ENCODE results near the gene ADAMTS10.

Gene ADAMTS10

DNA sequence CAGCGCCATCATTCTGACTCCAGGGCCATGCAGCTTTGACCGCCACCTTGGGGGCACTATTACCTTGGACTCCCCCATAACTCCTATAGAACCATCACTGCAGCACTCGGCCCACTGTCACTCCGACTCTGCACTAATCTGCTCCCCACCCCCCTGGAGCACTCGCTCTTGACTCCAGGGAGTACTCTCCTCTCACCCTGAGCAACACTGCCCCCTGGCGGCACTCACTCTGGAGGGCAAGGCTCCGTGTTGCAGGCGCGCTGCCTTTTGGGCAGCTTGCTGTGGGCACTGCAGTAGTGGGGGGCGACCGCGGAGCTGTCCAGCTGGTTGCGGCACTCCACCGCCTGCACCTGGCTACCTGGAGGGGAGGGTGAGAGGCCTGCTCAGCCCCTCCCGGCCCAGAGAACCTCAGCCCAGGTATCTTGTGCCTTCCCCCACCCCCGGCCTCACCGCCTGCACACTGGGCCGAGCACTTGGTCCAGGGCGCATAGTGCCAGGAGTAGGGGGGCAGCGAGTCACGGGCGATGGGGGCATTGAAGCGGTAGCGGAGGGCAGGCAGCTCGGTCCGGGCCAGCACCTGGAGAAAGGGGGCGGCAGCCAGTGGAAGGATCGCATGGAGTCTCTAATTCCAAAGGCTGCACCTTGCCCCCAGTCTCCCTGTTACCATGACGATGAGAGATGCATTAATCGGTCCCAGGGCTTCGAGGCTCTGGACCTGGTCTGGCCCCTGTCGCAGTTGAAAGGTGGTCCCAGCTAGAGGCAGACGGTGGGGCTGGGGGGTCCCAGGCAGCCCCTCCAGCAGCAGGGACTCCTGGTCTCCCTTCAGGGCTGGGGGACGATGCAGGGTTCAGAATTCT lies 24.4 kb downstream of the ADAMTS10 start:
- WGBS, 2 donors (ENCODE audit: extremely low coverage in 2 of 2, insufficient read length in 2 of 2, insufficient replicate concordance in 1 of 2): no CpG with 5 or more reads among the region's 34 CpGs

DNA sequence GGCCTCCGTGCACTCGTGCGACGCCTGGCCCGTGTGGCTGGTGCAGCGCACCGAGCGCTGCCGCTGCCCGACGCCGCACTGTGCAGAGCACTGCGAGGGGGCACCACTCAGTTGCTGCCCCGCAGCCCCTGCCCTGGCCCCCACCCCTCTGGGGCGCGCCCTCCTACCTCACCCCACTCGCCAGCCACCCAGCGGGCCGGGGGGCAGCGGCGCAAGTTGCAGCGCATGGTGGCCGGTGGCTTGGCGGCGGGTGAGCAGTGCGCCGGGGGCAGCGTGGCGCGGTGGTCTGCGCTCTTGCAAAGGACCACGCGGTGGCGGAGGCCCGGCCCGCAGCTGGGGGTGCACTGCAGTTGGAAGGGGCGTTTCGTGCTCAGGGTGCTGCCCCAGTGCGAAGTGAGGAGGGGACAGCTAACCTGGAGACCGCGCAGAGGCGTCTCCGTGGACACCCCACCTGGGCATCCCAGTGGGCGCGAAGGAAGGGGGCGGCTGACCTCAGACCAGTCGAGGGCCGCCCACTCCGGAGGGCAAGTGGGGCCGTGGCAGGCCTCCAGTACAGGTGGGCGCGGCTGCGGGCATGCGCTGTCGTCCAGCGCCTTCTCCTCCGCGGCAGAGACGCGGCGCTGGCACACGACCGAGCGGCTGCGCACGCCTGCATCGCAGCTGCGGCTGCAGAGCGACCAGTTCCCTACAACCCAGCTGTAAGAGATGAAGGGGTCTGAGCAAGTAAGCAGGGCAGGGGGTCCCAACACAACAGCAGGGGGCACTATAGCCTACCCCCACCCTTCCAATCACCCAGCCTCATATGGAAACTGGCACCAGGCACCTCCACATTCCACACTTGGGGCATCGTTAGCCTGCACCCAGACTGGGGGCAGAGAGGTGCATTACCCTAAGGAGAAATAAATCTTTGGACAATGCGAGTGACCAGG lies 25.3 kb downstream of the ADAMTS10 start:
- Histone ChIP-seq H3K4me2 (ENCODE audit: insufficient read depth, low read length, poor library complexity, severe bottlenecking) (no peak overlapping the region), H3K14ac (ENCODE audit: low read length) (peak overlapping the region; percentile 56)
- WGBS, 2 donors (ENCODE audit: extremely low coverage in 2 of 2, insufficient read length in 2 of 2, insufficient replicate concordance in 1 of 2): no CpG with 5 or more reads among the region's 71 CpGs

More for the DNA sequence above, 24.4 kb downstream of the ADAMTS10 start:
- Histone ChIP-seq H2BK5ac (ENCODE audit: low read length) (peak overlapping the region; percentile 66), H2BK120ac (ENCODE audit: low read depth, low read length) (peak overlapping the region; percentile 41), H2AK5ac (ENCODE audit: low read depth, low read length) (peak overlapping the region; percentile 97), H3K27ac (replicated peaks; ENCODE audit: low read length) (no peak overlapping the region), H3K79me1 (ENCODE audit: low read depth, low read length) (peaks cover 2% of the 10 kb centered on the region), H3K36me3 (replicated peaks in 1 of 2; ENCODE audit: control insufficient read depth in 2 of 2, insufficient read depth in 2 of 2, low read length in 2 of 2) (peaks cover 0 to 7% of the 10 kb centered on the region in 2 donors), H4K8ac (ENCODE audit: low read depth, low read length) (peak overlapping the region; percentile 43), H3K18ac (ENCODE audit: low read length) (peak overlapping the region; percentile 76), H2BK12ac (ENCODE audit: low read length) (peak overlapping the region; percentile 58), H4K91ac (ENCODE audit: low read depth, low read length, poor library complexity) (no peak overlapping the region), H3K14ac (ENCODE audit: low read length) (peak overlapping the region; percentile 56), H3K27me3 (ENCODE audit: control insufficient read depth in 3 of 3, insufficient read depth in 3 of 3, low read depth in 1 of 3, low read length in 3 of 3) (peaks cover 0 to 3% (median 0%) of the 10 kb centered on the region in 3 experiments), H3K4me3 (ENCODE audit: low read length in 2 of 2) (no peak overlapping the region), H2BK15ac (ENCODE audit: low read length) (peak overlapping the region; percentile 81), H2AFZ (ENCODE audit: low read length) (no peak overlapping the region), H3K4me2 (ENCODE audit: insufficient read depth, low read length, poor library complexity, severe bottlenecking) (no peak overlapping the region), H3K9ac (ENCODE audit: low read depth, low read length, poor library complexity) (no peak overlapping the region), H3K4ac (ENCODE audit: low read length) (peak overlapping the region; percentile 84), H3K9me3 (replicated peaks in 1 of 2; ENCODE audit: control insufficient read depth in 2 of 2, insufficient read depth in 1 of 2, low read depth in 1 of 2, low read length in 2 of 2) (no peaks in the 10 kb centered on the region), H3K23ac (ENCODE audit: low read depth, low read length, poor library complexity) (peak overlapping the region; percentile 73), H3K4me1 (ENCODE audit: control insufficient read depth in 2 of 2, insufficient read depth in 1 of 2, low read depth in 1 of 2, low read length in 2 of 2) (no peaks in the 10 kb centered on the region)
- peak; percentile 58 for DNase-seq (ENCODE audit: low spot score)

DNA sequence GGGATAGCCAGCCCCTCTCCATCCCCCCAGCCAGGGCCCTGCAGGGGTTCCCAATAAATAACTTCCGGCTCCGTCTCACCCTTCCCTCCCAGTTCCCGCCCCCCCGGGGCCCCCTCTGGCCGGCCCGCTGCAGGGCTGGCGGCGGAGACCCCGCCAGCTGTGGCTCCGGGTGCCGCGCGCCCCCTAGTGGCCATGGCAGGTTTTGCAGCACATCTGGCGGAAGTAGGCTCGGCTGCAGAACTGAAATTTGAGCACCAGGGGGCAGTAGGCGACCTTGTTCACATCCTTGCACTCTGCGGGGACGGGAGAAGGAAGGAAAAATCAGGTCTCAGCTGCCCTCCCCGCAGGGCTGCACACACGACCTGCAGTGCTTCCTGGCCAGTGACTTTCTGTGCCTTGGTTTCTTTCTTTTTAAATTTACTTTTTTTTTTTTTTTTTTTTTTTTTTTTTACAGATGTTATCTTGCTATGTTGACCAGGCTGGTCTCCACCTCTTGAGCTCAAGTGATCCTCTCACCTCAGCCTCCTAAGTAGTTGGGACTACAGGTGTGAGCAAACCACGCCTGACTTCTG lies 29.7 kb downstream of the ADAMTS10 start:
- Histone ChIP-seq H3K9ac (ENCODE audit: low read depth, low read length, poor library complexity) (no peak overlapping the region), H3K4me2 (ENCODE audit: insufficient read depth, low read length, poor library complexity, severe bottlenecking) (peak overlapping the region; percentile 18), H3K9me3 (replicated peaks in 1 of 2; ENCODE audit: control insufficient read depth in 2 of 2, insufficient read depth in 1 of 2, low read depth in 1 of 2, low read length in 2 of 2) (no peaks in the 10 kb centered on the region), H2AFZ (ENCODE audit: low read length) (peak overlapping the region; percentile 45), H2BK12ac (ENCODE audit: low read length) (no peak overlapping the region), H3K79me1 (ENCODE audit: low read depth, low read length) (peaks cover 2% of the 10 kb centered on the region), H2AK5ac (ENCODE audit: low read depth, low read length) (peak overlapping the region; percentile 74), H3K23ac (ENCODE audit: low read depth, low read length, poor library complexity) (no peak overlapping the region), H3K14ac (ENCODE audit: low read length) (no peak overlapping the region), H2BK15ac (ENCODE audit: low read length) (no peak overlapping the region), H4K8ac (ENCODE audit: low read depth, low read length) (no peak overlapping the region), H3K4ac (ENCODE audit: low read length) (no peak overlapping the region), H3K36me3 (replicated peaks in 1 of 2; ENCODE audit: control insufficient read depth in 2 of 2, insufficient read depth in 2 of 2, low read length in 2 of 2) (peaks cover 0 to 6% of the 10 kb centered on the region in 2 donors), H3K4me3 (ENCODE audit: low read length in 2 of 2) (no peak overlapping the region), H3K18ac (ENCODE audit: low read length) (peak overlapping the region; percentile 71), H2BK120ac (ENCODE audit: low read depth, low read length) (no peak overlapping the region), H3K27me3 (ENCODE audit: control insufficient read depth in 3 of 3, insufficient read depth in 3 of 3, low read depth in 1 of 3, low read length in 3 of 3) (peaks cover 0 to 7% (median 3%) of the 10 kb centered on the region in 3 experiments), H3K27ac (replicated peaks; ENCODE audit: low read length) (no peak overlapping the region), H4K91ac (ENCODE audit: low read depth, low read length, poor library complexity) (no peak overlapping the region), H2BK5ac (ENCODE audit: low read length) (no peak overlapping the region), H3K4me1 (ENCODE audit: control insufficient read depth in 2 of 2, insufficient read depth in 1 of 2, low read depth in 1 of 2, low read length in 2 of 2) (peaks cover 0 to 1% of the 10 kb centered on the region in 2 donors)
- DNase-seq (ENCODE audit: low spot score): peak; percentile 86
- WGBS, 2 donors (ENCODE audit: extremely low coverage in 2 of 2, insufficient read length in 2 of 2, insufficient replicate concordance in 1 of 2): no CpG with 5 or more reads among the region's 21 CpGs

More for the DNA sequence above, 25.3 kb downstream of the ADAMTS10 start:
- no peaks in the 10 kb centered on the region for H3K27me3 ChIP-seq (ENCODE audit: control insufficient read depth in 3 of 3, insufficient read depth in 3 of 3, low read depth in 1 of 3, low read length in 3 of 3)
- peaks cover 0 to 7% of the 10 kb centered on the region in 2 donors for H3K36me3 ChIP-seq (replicated peaks in 1 of 2; ENCODE audit: control insufficient read depth in 2 of 2, insufficient read depth in 2 of 2, low read length in 2 of 2)
- H2AFZ ChIP-seq (ENCODE audit: low read length): no peak overlapping the region
- H2BK5ac ChIP-seq (ENCODE audit: low read length): no peak overlapping the region
- H3K79me1 ChIP-seq (ENCODE audit: low read depth, low read length): peaks cover 2% of the 10 kb centered on the region
- H3K4ac ChIP-seq (ENCODE audit: low read length): no peak overlapping the region
- H2BK12ac ChIP-seq (ENCODE audit: low read length): no peak overlapping the region
- H3K9ac ChIP-seq (ENCODE audit: low read depth, low read length, poor library complexity): no peak overlapping the region
- peak overlapping the region; percentile 41 for H2BK120ac ChIP-seq (ENCODE audit: low read depth, low read length)
- peak overlapping the region; percentile 46 for H2AK5ac ChIP-seq (ENCODE audit: low read depth, low read length)
- no peak overlapping the region for H4K8ac ChIP-seq (ENCODE audit: low read depth, low read length)
- H3K4me3 ChIP-seq (ENCODE audit: low read length in 2 of 2): peak overlapping the region in 1 of 2 donors; percentile 34
- peak overlapping the region; percentile 48 for H3K18ac ChIP-seq (ENCODE audit: low read length)
- H3K4me1 ChIP-seq (ENCODE audit: control insufficient read depth in 2 of 2, insufficient read depth in 1 of 2, low read depth in 1 of 2, low read length in 2 of 2): no peaks in the 10 kb centered on the region
- H2BK15ac ChIP-seq (ENCODE audit: low read length): peak overlapping the region; percentile 49
- H3K9me3 ChIP-seq (replicated peaks in 1 of 2; ENCODE audit: control insufficient read depth in 2 of 2, insufficient read depth in 1 of 2, low read depth in 1 of 2, low read length in 2 of 2): no peaks in the 10 kb centered on the region
- no peak overlapping the region for H4K91ac ChIP-seq (ENCODE audit: low read depth, low read length, poor library complexity)
- no peak overlapping the region for H3K27ac ChIP-seq (replicated peaks; ENCODE audit: low read length)
- no peak overlapping the region for H3K23ac ChIP-seq (ENCODE audit: low read depth, low read length, poor library complexity)
- no peak for DNase-seq (ENCODE audit: low spot score)

All from neuronal stem cell (in vitro differentiated cells).